ENCODE results near the gene HNRNPA1.

HNRNPA1 gene

GRCh38 chr12:54257332-54257731, 23.2 kb upstream of the HNRNPA1 start:
- CTCF ChIA-PET = no interaction called here
- no peak for TF ChIP-seq LEF1 (IDR thresholded peaks at IDR 0.05; ENCODE audit: borderline replicate concordance)
- TF ChIP-seq BHLHE40 (IDR thresholded peaks at IDR 0.05; ENCODE audit: borderline replicate concordance) = no peak
- no peak for TF ChIP-seq ZNF384 (IDR thresholded peaks at IDR 0.05)
- TF ChIP-seq HDGF (IDR thresholded peaks at IDR 0.05; ENCODE audit: borderline replicate concordance) = no peak
- no peak for TF ChIP-seq NFRKB (IDR thresholded peaks at IDR 0.05)
- no peak for TF ChIP-seq FOXK2 (IDR thresholded peaks at IDR 0.05)
- TF ChIP-seq FOXM1 (IDR thresholded peaks at IDR 0.05; ENCODE audit: borderline replicate concordance) = no peak
- no peak for TF ChIP-seq CTBP1 (IDR thresholded peaks at IDR 0.05; ENCODE audit: borderline replicate concordance)
- TF ChIP-seq ELF4 (IDR thresholded peaks at IDR 0.05) = no peak
- no peak for TF ChIP-seq SUZ12 (IDR thresholded peaks at IDR 0.05)
- no peak for TF ChIP-seq TARDBP (IDR thresholded peaks at IDR 0.05)
- no peak for TF ChIP-seq SP1 (IDR thresholded peaks at IDR 0.05)
- TF ChIP-seq PKNOX1 (IDR thresholded peaks at IDR 0.05) = no peak
- TF ChIP-seq L3MBTL2 (conservative IDR thresholded peaks at IDR 0.05) = no peak
- TF ChIP-seq ARNT (IDR thresholded peaks at IDR 0.05) = no peak
- no peak for TF ChIP-seq FOXA1 (IDR thresholded peaks at IDR 0.05)
- no peak for DNase-seq (ENCODE audit: extremely low spot score)
- POLR2A ChIA-PET = no interaction called here

GRCh38 chr12:54258201-54258681, 22.3 kb upstream of the HNRNPA1 start:
- ChIA-PET POLR2A (interaction anchor here (2.4 to 8.7 kb wide), 3 partner anchors 16 to 28 kb away, joined by 15 to 175 read pairs (median 16); partner anchors contain the start of genes CBX5 and HNRNPA1), CTCF (interaction anchor here (0.6 to 1.2 kb wide), 3 partner anchors 15 to 226 kb away, joined by 3 to 5 read pairs (median 4); partner anchors contain the start of gene COPZ1)
- TF ChIP-seq NFRKB (IDR thresholded peaks at IDR 0.05) (no peak), CTBP1 (IDR thresholded peaks at IDR 0.05; ENCODE audit: borderline replicate concordance) (no peak), L3MBTL2 (conservative IDR thresholded peaks at IDR 0.05) (no peak), SUZ12 (IDR thresholded peaks at IDR 0.05) (no peak), TARDBP (IDR thresholded peaks at IDR 0.05) (no peak), ARNT (IDR thresholded peaks at IDR 0.05) (no peak), ELF4 (IDR thresholded peaks at IDR 0.05) (no peak), PKNOX1 (IDR thresholded peaks at IDR 0.05) (no peak), HDGF (IDR thresholded peaks at IDR 0.05; ENCODE audit: borderline replicate concordance) (no peak), FOXA1 (IDR thresholded peaks at IDR 0.05) (no peak), BHLHE40 (IDR thresholded peaks at IDR 0.05; ENCODE audit: borderline replicate concordance) (no peak), ZNF384 (IDR thresholded peaks at IDR 0.05) (no peak), FOXM1 (IDR thresholded peaks at IDR 0.05; ENCODE audit: borderline replicate concordance) (no peak), SP1 (IDR thresholded peaks at IDR 0.05) (no peak)
- DNase-seq (ENCODE audit: extremely low spot score) = no peak

DNA sequence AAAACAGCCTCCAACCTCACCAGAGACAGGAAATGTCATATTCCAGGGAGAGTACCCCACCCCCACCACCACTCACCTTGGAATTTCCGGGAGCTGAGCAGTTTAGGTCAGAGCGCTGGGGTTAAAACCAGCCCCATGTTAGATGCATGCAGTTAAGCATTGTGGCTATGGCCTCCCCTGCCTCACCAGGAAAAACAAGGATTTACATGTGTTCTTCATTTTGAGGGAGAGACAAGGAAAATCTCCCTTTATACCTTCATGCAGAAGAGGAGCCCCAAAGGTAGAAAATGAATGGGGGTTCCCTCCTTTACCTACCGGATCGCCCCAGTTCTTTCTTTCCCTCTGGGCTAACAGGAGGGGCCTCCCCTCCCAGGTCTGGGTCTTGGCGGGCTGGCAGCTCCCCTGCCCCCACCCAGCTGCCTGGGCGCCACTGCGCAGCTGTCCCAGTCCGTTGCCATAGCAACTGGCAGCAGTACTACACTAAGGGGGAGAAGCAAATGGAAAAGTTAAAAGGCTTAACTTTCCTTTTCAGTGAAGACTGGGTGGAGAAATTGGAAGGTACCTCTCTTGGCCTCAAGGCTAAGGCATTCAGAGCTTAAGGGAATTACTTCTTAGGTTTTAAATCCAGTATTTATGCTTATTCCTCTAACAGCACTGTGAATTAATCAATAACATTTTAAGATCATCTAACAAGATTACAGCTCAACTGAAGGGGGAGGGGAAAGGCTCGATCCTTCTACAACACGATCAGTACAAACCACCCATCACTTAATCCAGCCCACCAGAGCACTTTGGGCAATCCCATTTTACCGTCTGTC, 21.1 kb upstream of the HNRNPA1 start:
- POLR2A ChIA-PET = interaction anchor here (1.0 to 8.7 kb wide), 6 partner anchors 14 to 100 kb away, joined by 3 to 175 read pairs (median 12); partner anchors contain the start of genes CBX5, COPZ1 and HNRNPA1
- TF ChIP-seq NFRKB (IDR thresholded peaks at IDR 0.05) (no peak), CTBP1 (IDR thresholded peaks at IDR 0.05; ENCODE audit: borderline replicate concordance) (no peak), FOXM1 (IDR thresholded peaks at IDR 0.05; ENCODE audit: borderline replicate concordance) (no peak), ZNF384 (IDR thresholded peaks at IDR 0.05) (no peak)
- CTCF ChIA-PET = interaction anchor here (0.5 to 1.2 kb wide), 5 partner anchors 26 to 68 kb away, joined by 3 to 4 read pairs (median 3); partner anchors contain the start of gene COPZ1
- DNase-seq (ENCODE audit: extremely low spot score) = peak; percentile 87

- CTCF ChIA-PET = interaction anchor here (0.7 kb wide), 1 partner anchor 639 kb away, joined by 3 read pairs; no protein-coding TSS in a partner anchor
These were observed 18.6 kb upstream of the HNRNPA1 start for GRCh38 chr12:54261815-54262402.

More at GRCh38 chr12:54261815-54262402, 18.6 kb upstream of the HNRNPA1 start:
- DNase-seq (ENCODE audit: extremely low spot score) = no peak
- POLR2A ChIA-PET = interaction anchor here (0.5 to 8.7 kb wide), 2 partner anchors 18 to 1856 kb away, joined by 3 to 175 read pairs; partner anchors contain the start of genes CBX5 and HNRNPA1
- TF ChIP-seq CTBP1 (IDR thresholded peaks at IDR 0.05; ENCODE audit: borderline replicate concordance) (no peak), FOXM1 (IDR thresholded peaks at IDR 0.05; ENCODE audit: borderline replicate concordance) (no peak), FOXK2 (IDR thresholded peaks at IDR 0.05) (no peak), SP1 (IDR thresholded peaks at IDR 0.05) (no peak), ZNF384 (IDR thresholded peaks at IDR 0.05) (no peak), ELF4 (IDR thresholded peaks at IDR 0.05) (no peak), NFRKB (IDR thresholded peaks at IDR 0.05) (no peak), LEF1 (IDR thresholded peaks at IDR 0.05; ENCODE audit: borderline replicate concordance) (no peak), ARNT (IDR thresholded peaks at IDR 0.05) (no peak), L3MBTL2 (conservative IDR thresholded peaks at IDR 0.05) (no peak), PKNOX1 (IDR thresholded peaks at IDR 0.05) (no peak), BHLHE40 (IDR thresholded peaks at IDR 0.05; ENCODE audit: borderline replicate concordance) (no peak), FOXA1 (IDR thresholded peaks at IDR 0.05) (no peak), SUZ12 (IDR thresholded peaks at IDR 0.05) (no peak)
